Peyer's patch (tissue), 4 donors: ENCODE measurements around the gene MYRFL. TPM values are rescaled to one million over a fixed set of nuclear protein-coding genes. Genes with fewer than 3 reads are reported as not detected.

ENCODE experiments used
- DNase-seq, 3 donors: peaks; one replicate each; pipeline ENCODE4 v3.0.0-alpha.2; 2017 to 2019
- H3K27ac ChIP-seq, 4 donors: fragments of 200-600 bp; sonication (generic); one replicate each; pipeline ENCODE4 v1.5.1; 2016 to 2019
- H3K27me3 ChIP-seq, 2 donors: fragments of 200-600 bp; sonication (generic); one replicate each; pipeline ENCODE4 v1.5.1; 2019
- H3K36me3 ChIP-seq, 3 donors: fragments of 200-600 bp; sonication (generic); one replicate each; pipeline ENCODE4 v1.5.1; 2016 to 2019
- H3K4me1 ChIP-seq, 4 donors: fragments of 200-600 bp; sonication (generic); one replicate each; pipeline ENCODE4 v1.5.1; 2016 to 2019
- H3K4me3 ChIP-seq, 4 donors: fragments of 200-600 bp; sonication (generic); 1 replicate in 3 of 4; 2 replicates in 1 of 4; pipeline ENCODE4 v1.5.1; 2016 to 2019; ENCODE audit warnings: mild to moderate bottlenecking in 1 of 4
- H3K9me3 ChIP-seq, 4 donors: fragments of 200-600 bp; sonication (generic); one replicate each; pipeline ENCODE4 v1.5.1; 2016 to 2019; ENCODE audit warnings: mild to moderate bottlenecking in 1 of 4
- CTCF ChIP-seq, 6 experiments: fragments of 450-650 bp in 4 of 6; fragments of 200-600 bp in 2 of 6; sonication (generic) in 1 of 6; IDR thresholded peaks; one replicate each; pipeline ENCODE4 v1.5.1; 2017 to 2019; ENCODE audit warnings: antibody characterized with exemption in 6 of 6, mild to moderate bottlenecking in 3 of 6, moderate library complexity in 1 of 6
- POLR2A ChIP-seq, 2 donors: fragments of 450-650 bp; IDR thresholded peaks; one replicate each; pipeline ENCODE4 v1.5.1; 2017; ENCODE audit warnings: antibody characterized with exemption in 2 of 2, mild to moderate bottlenecking in 2 of 2, moderate library complexity in 2 of 2
- total RNA-seq, 4 donors: library from RNA; depleted of rRNA; stranded (reverse); fragments of >200 nt; gene quantifications; one replicate each; pipeline ENCODE4 v1.1.0, GENCODE V29; 2016

MYRFL gene
- total RNA-seq, 4 donors from 2014 or later, result 12.4 to 60.1 (median 54.5) TPM

GRCh38 chr12:69879007-69879960 lies 54.3 kb downstream of the MYRFL start:
- H3K27me3 ChIP-seq, result no peaks in the 10 kb centered on the region
- no peaks in the 10 kb centered on the region for H3K9me3 ChIP-seq
- H3K4me1 ChIP-seq, result peaks cover 0 to 8% (median 0%) of the 10 kb centered on the region in 4 donors
- H3K36me3 ChIP-seq, result peaks cover 0 to 7% (median 0%) of the 10 kb centered on the region in 3 donors
- TF ChIP-seq CTCF (IDR thresholded peaks at IDR 0.05) (peak; percentile 21 to 86 (median 82)), POLR2A (IDR thresholded peaks at IDR 0.05) (no peak)
- H3K4me3 ChIP-seq, result peak overlapping the region in 1 of 4 donors; percentile 20
- H3K27ac ChIP-seq, result peak overlapping the region in 2 of 4 donors; percentile 12 to 55
- peak; percentile 62 to 87 (median 74) for DNase-seq

GRCh38 chr12:69880571-69880970 lies 55.5 kb downstream of the MYRFL start:
- no peaks in the 10 kb centered on the region for H3K27me3 ChIP-seq

GRCh38 chr12:69881771-69882170 lies 56.7 kb downstream of the MYRFL start:
- H3K27me3 ChIP-seq, result no peaks in the 10 kb centered on the region
- H3K27ac ChIP-seq, result no peak overlapping the region
- no peak overlapping the region for H3K4me3 ChIP-seq
- no peaks in the 10 kb centered on the region for H3K9me3 ChIP-seq
- TF ChIP-seq CTCF (IDR thresholded peaks at IDR 0.05), result no peak
- TF ChIP-seq POLR2A (IDR thresholded peaks at IDR 0.05), result no peak
- H3K4me1 ChIP-seq, result peaks cover 0 to 8% (median 0%) of the 10 kb centered on the region in 4 donors
- H3K36me3 ChIP-seq, result peaks cover 0 to 13% (median 0%) of the 10 kb centered on the region in 3 donors
- DNase-seq, result no peak

More at GRCh38 chr12:69880571-69880970, 55.5 kb downstream of the MYRFL start:
- Histone ChIP-seq H3K9me3 (no peaks in the 10 kb centered on the region), H3K4me1 (peaks cover 0 to 8% (median 0%) of the 10 kb centered on the region in 4 donors), H3K27ac (no peak overlapping the region), H3K36me3 (peaks cover 0 to 7% (median 0%) of the 10 kb centered on the region in 3 donors), H3K4me3 (no peak overlapping the region)
- no peak for DNase-seq
- TF ChIP-seq POLR2A (IDR thresholded peaks at IDR 0.05) (no peak), CTCF (IDR thresholded peaks at IDR 0.05) (no peak)

GRCh38 chr12:69884386-69884785 lies 59.4 kb downstream of the MYRFL start:
- Histone ChIP-seq H3K27ac (no peak overlapping the region), H3K27me3 (no peaks in the 10 kb centered on the region), H3K36me3 (peaks cover 0 to 14% (median 0%) of the 10 kb centered on the region in 3 donors), H3K4me3 (no peak overlapping the region), H3K9me3 (no peaks in the 10 kb centered on the region), H3K4me1 (no peaks in the 10 kb centered on the region)
- DNase-seq, result no peak
- no peak for TF ChIP-seq CTCF (IDR thresholded peaks at IDR 0.05)
- no peak for TF ChIP-seq POLR2A (IDR thresholded peaks at IDR 0.05)

- DNase-seq, result no peak
- H3K27ac ChIP-seq, result no peak overlapping the region
- H3K27me3 ChIP-seq, result no peaks in the 10 kb centered on the region
- no peak overlapping the region for H3K4me3 ChIP-seq
- peaks cover 0 to 11% (median 0%) of the 10 kb centered on the region in 3 donors for H3K36me3 ChIP-seq
- TF ChIP-seq POLR2A (IDR thresholded peaks at IDR 0.05) (no peak), CTCF (IDR thresholded peaks at IDR 0.05) (no peak)
- no peaks in the 10 kb centered on the region for H3K4me1 ChIP-seq
- H3K9me3 ChIP-seq, result no peaks in the 10 kb centered on the region
These were observed 60.6 kb downstream of the MYRFL start for GRCh38 chr12:69885658-69886057.
